Nephron progenitor cell (in vitro differentiated cells): Measurements from ENCODE around the gene C19orf53.

Experiments
- DNase-seq: peaks from one replicate; pipeline ENCODE4 v3.0.0; 2021
- H3K27ac Mint-ChIP-seq: 2 replicates; pipeline ENCODE4 v1.8.0; 2021; ENCODE audit warnings: mild to moderate bottlenecking, moderate library complexity, mixed read lengths
- H3K27me3 Mint-ChIP-seq: 2 replicates; pipeline ENCODE4 v1.8.0; 2021; ENCODE audit warnings: mild to moderate bottlenecking, low read depth, mixed read lengths; ENCODE audit not compliant: poor library complexity
- H3K36me3 Mint-ChIP-seq: 2 replicates; pipeline ENCODE4 v1.8.0; 2021; ENCODE audit warnings: low read depth, mixed read lengths
- H3K4me1 Mint-ChIP-seq: 2 replicates; pipeline ENCODE4 v1.8.0; 2021; ENCODE audit warnings: mixed read lengths
- H3K4me3 Mint-ChIP-seq: 2 replicates; pipeline ENCODE4 v1.8.0; 2021; ENCODE audit warnings: mild to moderate bottlenecking, moderate library complexity, mixed read lengths
- H3K9me3 Mint-ChIP-seq: 2 replicates; pipeline ENCODE4 v1.8.0; 2021; ENCODE audit warnings: mild to moderate bottlenecking, moderate library complexity, mixed read lengths
- CTCF ChIP-seq: fragments of 200-600 bp; sonication (generic); IDR thresholded peaks from 2 replicates; pipeline ENCODE4 v1.5.0; 2021; ENCODE audit warnings: antibody characterized with exemption

C19orf53 gene

GRCh38 chr19:13826652-13827235 lies 52.5 kb downstream of the C19orf53 start:
- no peak overlapping the region for H3K27ac Mint-ChIP-seq
- peaks cover 68% of the 10 kb centered on the region for H3K36me3 Mint-ChIP-seq
- H3K4me3 Mint-ChIP-seq, result no peak overlapping the region
- peaks cover 4% of the 10 kb centered on the region for H3K27me3 Mint-ChIP-seq
- H3K4me1 Mint-ChIP-seq, result peaks cover 26% of the 10 kb centered on the region
- H3K9me3 Mint-ChIP-seq, result no peaks in the 10 kb centered on the region
- no peak for TF ChIP-seq CTCF
- DNase-seq, result no peak

DNA sequence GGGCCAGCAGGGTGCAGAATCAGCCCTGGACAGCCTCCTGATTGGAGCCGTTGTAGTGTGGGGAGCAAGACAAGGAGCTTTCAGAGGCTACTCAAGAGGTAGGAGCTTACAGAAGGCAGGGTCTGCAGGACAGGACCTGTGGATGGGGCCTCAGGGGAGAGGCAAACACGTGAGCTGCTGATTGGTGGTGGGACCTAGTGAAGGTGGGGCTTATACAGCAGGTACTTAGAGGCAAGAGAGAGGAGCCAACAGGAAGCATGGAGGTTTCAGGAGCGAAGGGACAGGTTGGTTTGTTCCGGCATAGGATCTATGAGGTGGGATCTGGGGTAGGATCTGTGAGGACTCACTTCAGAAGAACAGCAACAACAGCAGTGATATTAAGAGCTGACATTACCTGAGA lies 53.4 kb downstream of the C19orf53 start:
- peaks cover 26% of the 10 kb centered on the region for H3K4me1 Mint-ChIP-seq
- H3K4me3 Mint-ChIP-seq, result no peak overlapping the region
- peaks cover 62% of the 10 kb centered on the region for H3K36me3 Mint-ChIP-seq
- no peak for TF ChIP-seq CTCF
- no peaks in the 10 kb centered on the region for H3K9me3 Mint-ChIP-seq
- peak overlapping the region; percentile 7 for H3K27ac Mint-ChIP-seq
- H3K27me3 Mint-ChIP-seq, result peaks cover 4% of the 10 kb centered on the region
- no peak for DNase-seq
